Thymus (tissue), 11 donors: ENCODE data around the gene ELMOD3. TPM values are rescaled to one million over a fixed set of nuclear protein-coding genes. Genes with fewer than 3 reads are reported as not detected.
A peak's percentile ranks its signal among the peaks of the same experiment; 100 is the strongest.
"Not testable (repeated sequence)": the region's sequence is repeated elsewhere in the genome, so short reads cannot be mapped to it uniquely, and the experiment has no call there.

Experiments used
- DNase-seq, 9 donors: peaks; one replicate each; pipeline ENCODE4 v3.0.0-alpha.2; 2013; ENCODE audit warnings: low spot score in 9 of 9, low read depth in 6 of 9, missing footprints in 1 of 9
- H3K27ac ChIP-seq, 2 donors: one replicate each; pipeline ENCODE4 v1.5.1; 2013; ENCODE audit warnings: control low read depth in 1 of 2, low read depth in 1 of 2, low read length in 1 of 2, mild to moderate bottlenecking in 1 of 2, moderate library complexity in 1 of 2
- H3K27me3 ChIP-seq, 2 donors: one replicate each; pipeline ENCODE4 v1.5.1; 2013; ENCODE audit warnings: low read length in 1 of 2; ENCODE audit not compliant: control insufficient read depth in 2 of 2, insufficient read depth in 1 of 2
- H3K36me3 ChIP-seq, 2 donors: one replicate each; pipeline ENCODE4 v1.5.1; 2013; ENCODE audit warnings: low read length in 1 of 2, mild to moderate bottlenecking in 1 of 2, moderate library complexity in 1 of 2; ENCODE audit not compliant: control insufficient read depth in 2 of 2, insufficient read depth in 2 of 2
- H3K4me1 ChIP-seq, 2 donors: one replicate each; pipeline ENCODE4 v1.5.1; 2013; ENCODE audit warnings: low read length in 2 of 2; ENCODE audit not compliant: control insufficient read depth in 2 of 2, insufficient read depth in 2 of 2
- H3K4me3 ChIP-seq, 2 donors: one replicate each; pipeline ENCODE4 v1.5.1; 2013; ENCODE audit warnings: low read length in 2 of 2, control low read depth in 1 of 2, mild to moderate bottlenecking in 1 of 2
- H3K9me3 ChIP-seq, 2 donors: one replicate each; pipeline ENCODE4 v1.5.1; 2013; ENCODE audit warnings: low read length in 1 of 2, mild to moderate bottlenecking in 1 of 2; ENCODE audit not compliant: control insufficient read depth in 2 of 2, insufficient read depth in 1 of 2
- WGBS: extraction: QIAGEN DNeasy Blood & Tissue Kit; methylation state at CpG from one replicate; pipeline ENCODE4 v1.1.7; 2013; 5-methylcytosine and 5-hydroxymethylcytosine counted together
- polyA plus RNA-seq: library from polyadenylated mRNA; stranded (reverse); fragments of 200-250 nt; gene quantifications from one replicate; pipeline ENCODE4 v1.2.3, GENCODE V29; 2013
- total RNA-seq: library from RNA; stranded (reverse); fragments of 120-200 nt; gene quantifications from one replicate; pipeline ENCODE4 v1.2.4, GENCODE V29; 2013
- donor health status: healthy.

Gene ELMOD3
- total and polyA plus RNA-seq, 2 donors = 10.0 to 21.7 TPM

GRCh38 chr2:85341269-85342029 is 13.1 kb upstream of the ELMOD3 start:
- H3K4me3 ChIP-seq = no peak overlapping the region
- H3K9me3 ChIP-seq = no peaks in the 10 kb centered on the region
- H3K27me3 ChIP-seq = no peaks in the 10 kb centered on the region
- H3K36me3 ChIP-seq = peaks cover 10 to 29% of the 10 kb centered on the region in 2 donors
- H3K27ac ChIP-seq = no peak overlapping the region
- H3K4me1 ChIP-seq = no peaks in the 10 kb centered on the region
- DNase-seq = no peak
- 98% methylated on average over 30 of the region's 30 CpGs for whole genome bisulfite sequencing

- Histone ChIP-seq H3K27me3 (no peaks in the 10 kb centered on the region), H3K27ac (no peak overlapping the region), H3K36me3 (peaks cover 16 to 29% of the 10 kb centered on the region in 2 donors), H3K4me3 (no peak overlapping the region), H3K4me1 (no peaks in the 10 kb centered on the region), H3K9me3 (no peaks in the 10 kb centered on the region)
- WGBS = 97% methylated on average over 3 of the region's 3 CpGs
- no peak for DNase-seq
These were observed 12.4 kb upstream of the ELMOD3 start for GRCh38 chr2:85342156-85342555.

GRCh38 chr2:85343207-85343895 is 11.2 kb upstream of the ELMOD3 start:
- not testable (repeated sequence) for DNase-seq, H3K9me3 ChIP-seq, H3K4me3 ChIP-seq, H3K27ac ChIP-seq, H3K4me1 ChIP-seq, H3K27me3 ChIP-seq
- WGBS = 98% methylated on average over 10 of the region's 10 CpGs
- peaks cover 19 to 33% of the 10 kb centered on the region in 2 donors for H3K36me3 ChIP-seq

- H3K4me3 ChIP-seq = no peak overlapping the region
- WGBS = 97% methylated on average over 14 of the region's 14 CpGs
- H3K4me1 ChIP-seq = no peaks in the 10 kb centered on the region
- no peak overlapping the region for H3K27ac ChIP-seq
- no peak for DNase-seq
- H3K27me3 ChIP-seq = no peaks in the 10 kb centered on the region
- no peaks in the 10 kb centered on the region for H3K9me3 ChIP-seq
- peaks cover 25 to 39% of the 10 kb centered on the region in 2 donors for H3K36me3 ChIP-seq
These were observed 10.1 kb upstream of the ELMOD3 start for GRCh38 chr2:85344356-85344954.

GRCh38 chr2:85347599-85347998 is 7.0 kb upstream of the ELMOD3 start:
- Histone ChIP-seq H3K4me3 (no peak overlapping the region), H3K27me3 (no peaks in the 10 kb centered on the region), H3K36me3 (peaks cover 46 to 60% of the 10 kb centered on the region in 2 donors), H3K9me3 (no peaks in the 10 kb centered on the region), H3K27ac (no peak overlapping the region), H3K4me1 (no peaks in the 10 kb centered on the region)
- WGBS = 97% methylated on average over 3 of the region's 3 CpGs
- no peak for DNase-seq

- peak overlapping the region; percentile 67 to 71 for H3K4me3 ChIP-seq
- 65% methylated on average over 16 of the region's 16 CpGs for WGBS
- peak overlapping the region; percentile 81 to 89 for H3K27ac ChIP-seq
- peaks cover 8 to 21% of the 10 kb centered on the region in 2 donors for H3K4me1 ChIP-seq
- H3K36me3 ChIP-seq = peaks cover 33 to 35% of the 10 kb centered on the region in 2 donors
- no peaks in the 10 kb centered on the region for H3K27me3 ChIP-seq
- peak in 3 of 9 donors; percentile 1 to 5 (median 4) for DNase-seq
- no peaks in the 10 kb centered on the region for H3K9me3 ChIP-seq
These were observed 688 bp upstream of the ELMOD3 start for GRCh38 chr2:85353876-85354285.

GRCh38 chr2:85355073-85355410 is 473 bp downstream of the ELMOD3 start:
- Histone ChIP-seq H3K4me1 (peaks cover 8 to 21% of the 10 kb centered on the region in 2 donors), H3K27ac (peak overlapping the region; percentile 72 to 81), H3K4me3 (peak overlapping the region; percentile 67 to 71), H3K9me3 (no peaks in the 10 kb centered on the region), H3K36me3 (peaks cover 21 to 27% of the 10 kb centered on the region in 2 donors), H3K27me3 (no peaks in the 10 kb centered on the region)
- WGBS = 27% methylated on average over 10 of the region's 10 CpGs
- no peak for DNase-seq

- WGBS = 96% methylated on average over 3 of the region's 3 CpGs
- Histone ChIP-seq H3K4me3 (peak overlapping the region in 1 of 2 donors; percentile 71), H3K27me3 (no peaks in the 10 kb centered on the region), H3K36me3 (peaks cover 16 to 22% of the 10 kb centered on the region in 2 donors), H3K4me1 (peaks cover 8 to 21% of the 10 kb centered on the region in 2 donors), H3K27ac (no peak overlapping the region), H3K9me3 (no peaks in the 10 kb centered on the region)
- DNase-seq = no peak
These were observed 952 bp downstream of the ELMOD3 start for GRCh38 chr2:85355521-85355920.

- Histone ChIP-seq H3K9me3 (no peaks in the 10 kb centered on the region), H3K4me1 (peaks cover 8 to 21% of the 10 kb centered on the region in 2 donors), H3K27me3 (no peaks in the 10 kb centered on the region), H3K4me3 (no peak overlapping the region), H3K36me3 (peaks cover 10 to 18% of the 10 kb centered on the region in 2 donors), H3K27ac (no peak overlapping the region)
- DNase-seq = no peak
- WGBS = 97% methylated on average over 2 of the region's 2 CpGs
These were observed 1.6 kb downstream of the ELMOD3 start for GRCh38 chr2:85356186-85356585.
